GM12864 (cell line): ENCODE measurements around the gene FITM1.

Experiments
- DNase-seq: peaks from one replicate; pipeline ENCODE4 v3.0.0-alpha.2; 2011; ENCODE audit warnings: low read depth
- H3K4me3 ChIP-seq: 2 replicates; pipeline ENCODE4 v1.5.1; 2011; ENCODE audit warnings: mild to moderate bottlenecking, low read depth, low read length, control low read depth
- CTCF ChIP-seq: IDR thresholded peaks from 2 replicates; pipeline ENCODE4 v1.5.1; 2011; ENCODE audit warnings: low read depth, mild to moderate bottlenecking, moderate library complexity, low read length, control low read depth, inconsistent platforms; ENCODE audit errors: missing control alignments

FITM1 gene

GRCh38 chr14:24122416-24122815, 8.0 kb upstream of the FITM1 start:
- TF ChIP-seq CTCF: no peak
- no peak for DNase-seq
- no peak overlapping the region for H3K4me3 ChIP-seq

DNA sequence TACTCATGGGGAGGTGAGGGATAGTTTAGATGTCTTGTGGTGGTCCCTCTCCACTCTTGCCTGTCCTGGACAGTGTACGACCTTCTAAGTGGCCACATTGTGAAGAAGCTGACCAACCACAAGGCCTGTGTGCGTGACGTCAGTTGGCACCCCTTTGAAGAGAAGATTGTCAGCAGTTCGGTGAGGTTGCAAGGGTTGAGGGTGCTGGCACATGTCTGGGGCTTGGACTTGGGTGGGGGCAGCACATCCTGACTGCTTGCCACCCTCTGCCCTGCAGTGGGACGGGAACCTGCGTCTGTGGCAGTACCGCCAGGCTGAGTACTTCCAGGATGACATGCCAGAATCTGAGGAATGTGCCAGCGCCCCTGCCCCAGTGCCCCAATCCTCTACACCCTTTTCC, 7.6 kb upstream of the FITM1 start:
- no peak for DNase-seq
- H3K4me3 ChIP-seq: no peak overlapping the region

DNA sequence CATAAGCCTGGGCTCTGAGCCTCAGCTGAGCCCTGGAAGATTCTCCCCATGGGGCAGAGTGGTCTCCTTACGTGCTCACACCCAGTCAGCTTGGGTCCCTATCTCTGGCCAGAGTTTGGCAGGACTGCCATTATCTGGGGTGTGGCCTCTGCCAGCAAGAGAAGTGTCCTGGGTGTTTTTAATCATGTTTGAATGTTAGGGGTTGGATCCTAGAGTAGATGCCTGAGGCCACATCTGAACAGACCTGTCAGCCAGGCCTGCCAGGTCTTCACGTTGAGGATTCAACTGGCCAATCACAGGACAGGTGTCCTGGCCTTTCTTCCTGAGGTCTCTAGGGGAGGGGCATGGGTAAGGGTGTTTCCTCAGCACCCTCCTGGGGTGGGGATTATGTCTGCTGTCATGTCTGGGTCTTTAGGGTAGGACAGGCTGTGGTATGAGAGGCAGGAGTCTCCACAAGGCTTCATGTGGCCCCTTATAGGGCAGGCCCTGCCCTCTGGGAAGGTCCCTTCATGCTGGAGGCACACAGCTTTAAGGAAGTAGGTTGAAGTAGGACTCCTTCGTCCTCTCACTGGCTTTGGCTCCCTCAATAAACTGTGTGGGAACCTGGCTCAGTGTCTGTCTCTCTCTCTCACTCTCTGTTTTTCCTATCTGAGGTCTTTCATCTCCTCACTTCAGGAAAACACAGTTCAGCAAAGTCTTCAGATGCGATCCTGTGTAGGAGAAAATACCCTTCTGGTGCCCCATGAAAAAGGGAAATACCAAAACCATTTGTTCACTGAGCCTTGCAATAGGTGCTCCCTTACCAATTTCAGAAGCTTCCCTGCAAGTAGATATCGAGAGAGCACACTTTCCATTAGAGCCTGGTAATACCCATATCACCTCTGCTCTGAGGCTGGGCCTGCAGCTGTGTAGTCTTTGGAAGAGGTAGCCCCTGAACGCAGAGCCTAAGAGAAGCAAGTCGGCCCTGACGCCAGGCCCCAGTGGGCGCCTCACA, 6.7 kb upstream of the FITM1 start:
- no peak for TF ChIP-seq CTCF
- no peak for DNase-seq
- H3K4me3 ChIP-seq: no peak overlapping the region

More for the DNA sequence above, 7.6 kb upstream of the FITM1 start:
- no peak for TF ChIP-seq CTCF

DNA sequence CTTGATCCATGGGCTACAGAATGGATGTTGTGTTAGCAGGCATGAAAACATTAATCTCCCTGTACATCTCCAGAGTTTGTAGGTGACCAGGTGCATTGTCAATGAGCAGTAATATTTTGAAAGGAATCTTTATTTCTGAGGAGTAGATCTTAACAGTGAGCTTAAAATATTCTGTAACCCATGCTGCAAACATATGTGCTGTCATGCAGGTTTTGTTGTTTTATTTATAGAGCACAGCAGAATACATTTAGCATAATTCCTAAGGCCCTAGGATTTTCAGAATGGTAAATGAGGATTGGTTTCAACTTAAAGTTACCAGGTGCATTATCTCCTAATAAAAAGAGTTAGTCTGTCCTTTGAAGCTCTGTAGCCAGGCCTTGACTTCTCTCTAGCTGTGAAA, 3.5 kb upstream of the FITM1 start:
- TF ChIP-seq CTCF: no peak
- H3K4me3 ChIP-seq: no peak overlapping the region
- DNase-seq: no peak

GRCh38 chr14:24127673-24128072, 2.8 kb upstream of the FITM1 start:
- H3K4me3 ChIP-seq: no peak overlapping the region
- DNase-seq: no peak
- TF ChIP-seq CTCF: no peak

DNA sequence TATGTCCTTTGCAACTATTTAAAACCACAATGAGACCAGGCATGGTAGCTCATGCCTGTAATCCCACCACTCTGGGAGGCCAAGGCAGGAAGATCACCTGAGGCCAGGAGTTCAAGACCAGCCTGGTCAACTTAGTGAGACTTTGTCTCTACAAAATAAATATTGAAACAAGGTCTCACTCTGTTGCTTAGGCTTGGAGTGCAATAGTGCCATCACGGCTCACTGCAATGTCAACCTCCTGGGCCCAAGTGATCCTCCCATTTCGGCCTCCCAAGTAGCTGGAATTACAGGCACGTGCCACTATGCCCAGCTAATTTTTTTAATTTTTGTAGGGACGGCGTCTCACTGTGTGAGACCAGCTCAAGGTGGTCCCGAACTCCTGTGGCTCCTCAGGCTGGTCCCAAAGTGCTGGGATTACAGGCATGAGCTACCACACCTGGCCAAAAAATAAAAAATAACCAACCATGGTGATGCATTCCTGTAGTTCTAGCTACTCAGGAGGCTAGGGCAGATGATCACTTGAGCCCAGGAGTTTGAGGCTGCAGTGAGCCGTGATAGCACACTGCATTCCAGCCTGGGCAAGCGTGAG, 955 bp upstream of the FITM1 start:
- no peak for TF ChIP-seq CTCF
- DNase-seq: no peak
- H3K4me3 ChIP-seq: no peak overlapping the region
